OCI-M1 (cell line): Measurements from ENCODE around the gene SLC45A1.

Experiments used
- DNase-seq: peaks from one replicate; lab custom pipeline; 2025; lab: John Stamatoyannopoulos, UW

SLC45A1 gene

DNA sequence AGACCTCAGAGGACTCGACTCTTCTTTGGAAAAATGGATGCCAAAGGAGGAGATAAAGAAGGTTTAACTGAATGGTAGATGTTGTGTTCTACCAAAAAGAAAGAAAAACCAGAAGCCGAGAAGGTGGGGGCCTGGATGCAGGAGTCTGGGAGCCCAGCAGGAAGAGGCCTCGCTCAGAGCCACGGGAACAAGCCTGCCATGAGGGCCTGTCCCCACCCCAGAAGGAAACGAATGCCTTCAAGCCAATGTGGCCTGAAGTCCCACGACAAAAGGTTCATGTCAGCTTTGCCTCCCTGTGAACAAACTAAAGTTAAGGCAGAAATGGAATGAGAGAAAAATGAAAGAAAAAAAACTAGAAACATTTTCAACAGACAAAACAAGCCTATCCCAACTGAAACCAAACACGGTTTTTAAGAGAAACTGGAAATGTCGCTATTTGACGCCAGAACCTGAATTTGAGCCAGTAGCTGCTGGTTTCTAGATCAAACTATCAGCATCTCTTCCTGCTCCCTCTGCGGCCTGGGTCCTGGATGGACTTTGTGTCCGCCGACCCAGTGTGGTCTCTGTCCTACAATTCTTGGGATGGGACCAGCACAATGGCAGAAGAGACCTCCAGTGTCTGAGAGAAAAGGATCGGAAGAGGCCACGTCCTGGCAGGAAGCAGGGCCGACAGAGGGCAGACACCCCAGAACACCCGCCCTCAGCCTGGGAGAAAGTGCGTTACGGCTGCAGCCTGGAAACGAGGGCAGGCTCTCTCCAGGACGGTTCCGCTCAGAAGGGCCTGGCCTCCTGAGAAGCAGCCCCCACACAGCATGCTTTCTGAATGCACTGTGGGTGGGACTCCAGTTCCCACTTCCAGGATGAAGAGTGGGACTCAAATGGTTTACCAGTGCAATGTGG, 35.2 kb downstream of the SLC45A1 start:
- DNase-seq = no peak

- no peak for DNase-seq
These were observed 36.1 kb downstream of the SLC45A1 start for GRCh38 chr1:8354038-8354437.

- DNase-seq = no peak
These were observed 37.7 kb downstream of the SLC45A1 start for GRCh38 chr1:8355439-8356255.

GRCh38 chr1:8356256-8357209, 38.6 kb downstream of the SLC45A1 start:
- DNase-seq = no peak

DNA sequence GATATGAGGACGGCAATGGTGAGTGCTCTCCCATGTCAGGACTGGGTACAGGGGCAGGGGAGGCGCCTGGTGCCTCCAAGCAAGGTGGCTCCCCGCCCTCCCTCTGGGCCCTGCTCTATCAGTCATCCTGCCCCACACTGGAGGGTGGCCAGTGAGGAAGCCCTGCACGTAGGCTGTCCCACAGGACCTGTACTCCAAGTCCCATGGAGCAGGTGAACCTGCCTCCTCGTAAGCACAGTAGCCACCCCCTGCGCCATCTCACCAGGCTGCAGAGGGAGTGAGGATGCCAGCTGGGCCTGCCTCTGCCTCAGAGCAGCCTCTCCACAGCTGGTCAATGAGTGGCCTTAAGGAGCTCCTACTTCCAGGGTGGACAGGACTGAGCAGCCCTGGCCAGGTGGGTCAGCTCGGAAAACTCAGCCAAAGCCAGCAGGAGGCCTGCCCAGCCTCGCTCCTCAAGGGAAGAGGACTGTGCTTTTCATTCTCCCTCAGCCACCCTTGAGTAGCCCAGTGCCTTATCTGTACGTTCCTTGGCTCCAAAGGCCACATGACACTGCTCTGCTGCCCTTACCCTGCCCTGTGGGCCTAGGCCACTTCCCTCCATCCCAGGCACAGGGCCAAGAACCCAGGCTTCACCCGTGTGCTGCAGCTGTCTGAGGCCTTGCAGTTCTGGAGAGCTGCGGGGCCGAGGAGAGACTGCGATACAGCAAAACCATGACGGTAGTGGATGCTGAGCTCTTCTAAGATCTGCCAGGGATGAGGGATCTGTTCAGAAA, 39.6 kb downstream of the SLC45A1 start:
- DNase-seq = no peak

DNA sequence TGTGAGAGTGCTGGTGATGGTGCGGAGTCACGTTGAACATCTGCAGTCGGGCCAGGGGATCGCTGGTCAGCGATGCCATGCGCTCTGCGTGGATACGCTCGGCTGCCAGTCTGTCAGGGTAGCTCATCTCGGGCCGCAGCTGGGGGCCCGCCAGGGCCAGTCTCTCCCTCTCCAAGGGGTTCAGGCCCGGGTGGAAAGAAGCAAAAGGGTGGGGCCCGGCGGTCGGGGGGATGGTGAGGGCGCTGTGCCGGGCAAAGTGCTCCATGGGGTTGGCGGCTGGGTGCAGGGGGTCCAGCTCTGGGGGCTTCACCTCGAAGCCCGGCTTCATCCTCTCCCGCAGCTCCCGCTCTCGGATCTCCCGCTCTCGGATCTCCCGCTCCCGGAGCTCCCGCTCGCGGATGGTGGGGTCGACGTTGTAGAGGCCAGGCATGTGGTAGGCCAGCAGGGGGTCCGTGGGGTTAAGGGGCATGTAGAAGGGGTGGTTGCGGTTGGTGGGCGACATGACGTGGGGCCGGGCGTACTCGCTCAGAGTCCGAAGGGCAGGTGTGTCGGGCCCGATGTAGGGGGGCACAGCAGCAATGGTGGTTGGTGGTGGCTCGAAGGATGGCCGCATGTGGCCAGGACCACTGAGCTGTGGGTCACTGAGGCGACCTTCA, 40.5 kb downstream of the SLC45A1 start:
- no peak for DNase-seq

GRCh38 chr1:8358897-8359616, 41.1 kb downstream of the SLC45A1 start:
- no peak for DNase-seq

DNA sequence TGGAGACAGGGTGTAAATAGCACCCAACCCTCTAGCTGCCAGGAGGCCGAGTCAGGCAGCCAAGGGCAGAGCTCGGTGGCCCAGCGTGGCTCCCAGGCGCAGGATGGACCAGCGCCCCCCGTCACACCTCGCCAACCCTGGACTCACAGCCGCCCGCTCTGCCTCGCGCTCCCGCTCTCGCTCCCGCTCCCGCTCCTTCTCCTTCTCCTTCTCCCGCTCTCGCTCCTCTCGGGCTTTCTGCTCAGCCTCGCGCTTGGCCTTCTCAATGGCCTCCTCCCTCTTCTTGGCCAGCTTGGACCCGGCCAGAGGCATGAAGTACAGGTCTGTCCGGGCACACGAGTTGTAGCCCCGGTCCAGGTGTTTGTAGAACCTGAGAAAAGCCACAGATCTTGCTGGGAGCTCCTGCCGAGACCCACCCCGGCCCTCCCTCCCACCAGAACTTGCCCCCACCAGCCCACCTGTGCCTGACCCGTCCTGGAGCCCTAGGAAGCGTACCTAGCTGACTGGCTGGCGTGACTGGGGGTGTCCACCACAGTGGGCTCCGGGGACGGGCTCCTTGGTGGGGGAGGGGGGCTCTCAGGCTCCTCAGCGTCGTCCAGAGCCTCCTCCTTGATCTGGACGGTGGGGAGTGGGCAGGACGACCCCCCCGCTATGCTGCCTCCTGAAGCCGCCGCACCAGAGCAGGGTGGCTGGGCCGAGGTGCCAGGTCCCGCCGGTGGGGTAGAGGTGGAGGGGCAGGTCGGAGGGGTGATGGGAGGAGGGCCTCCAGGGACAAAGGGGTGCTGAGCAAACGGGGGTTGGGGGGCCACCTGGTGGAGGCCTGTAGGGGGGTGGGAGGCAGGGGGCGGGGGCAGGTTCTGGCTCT, 41.9 kb downstream of the SLC45A1 start:
- DNase-seq = no peak

DNA sequence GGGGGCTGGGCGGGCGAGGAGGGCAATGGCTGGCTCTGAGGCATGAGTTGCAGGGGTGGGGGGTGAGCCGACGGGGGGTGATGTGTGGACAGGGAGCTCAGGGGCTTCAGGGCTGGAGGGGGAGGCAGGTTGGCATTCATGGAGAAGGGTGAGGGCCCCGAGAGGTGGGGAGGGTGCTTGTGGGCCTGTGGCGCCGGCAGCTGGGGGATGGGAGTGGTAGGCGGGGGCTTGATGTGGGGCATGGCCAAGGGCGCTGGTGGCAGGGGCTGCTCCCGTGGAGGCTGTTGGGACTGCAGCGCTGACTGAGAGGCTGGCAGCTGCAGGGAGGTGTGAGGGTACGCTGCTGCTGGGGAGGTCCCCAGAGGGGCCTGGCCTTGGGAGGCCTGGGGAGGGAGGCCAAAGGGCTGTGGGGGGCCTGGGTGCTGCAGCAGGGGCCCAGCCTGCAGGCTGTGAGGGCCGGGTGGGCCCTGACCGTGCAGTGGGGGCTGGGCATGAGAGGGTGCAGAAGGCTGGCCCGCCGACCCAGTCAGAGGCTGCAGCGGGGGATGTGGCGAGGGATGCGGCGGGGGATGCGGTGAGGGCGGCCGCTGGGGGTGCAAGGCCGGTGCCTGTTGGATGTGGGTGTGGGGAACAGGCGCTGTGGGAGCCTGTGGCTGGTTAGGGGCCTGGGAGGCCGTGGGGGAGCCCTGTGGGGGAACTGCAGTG, 42.7 kb downstream of the SLC45A1 start:
- DNase-seq = no peak

DNA sequence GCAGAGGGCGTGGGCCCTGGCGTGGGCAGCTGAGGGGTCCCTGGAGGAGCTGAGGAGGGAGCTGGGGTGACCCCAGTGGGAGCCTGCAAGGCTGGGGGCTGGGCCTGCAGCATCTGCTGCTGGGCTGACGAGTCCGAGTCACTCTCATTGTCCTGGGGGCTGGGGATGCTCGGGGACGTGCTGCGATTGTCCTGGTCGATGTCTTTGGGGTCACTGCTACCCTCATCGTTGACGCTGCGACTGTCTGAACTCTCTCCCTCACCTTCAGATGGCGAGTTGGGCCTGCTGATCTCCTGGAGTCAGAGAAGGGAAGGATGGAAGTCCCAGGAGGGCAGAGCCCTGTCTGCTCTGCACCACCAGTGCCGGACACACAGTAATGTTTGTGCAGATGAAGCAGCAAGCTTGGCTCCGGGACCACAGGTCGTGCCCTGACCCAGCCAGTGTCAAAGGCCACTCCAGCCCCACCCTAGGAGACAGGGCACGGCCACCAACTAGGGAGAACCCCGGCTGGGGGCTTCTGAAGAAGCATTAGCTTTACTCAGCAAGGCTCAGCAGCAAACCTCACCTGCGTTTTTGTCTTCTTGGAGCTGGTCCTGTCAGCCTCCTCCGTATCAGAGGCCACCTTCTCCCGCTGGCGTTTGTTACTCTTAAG, 43.4 kb downstream of the SLC45A1 start:
- no peak for DNase-seq

- no peak for DNase-seq
These were observed 44.8 kb downstream of the SLC45A1 start for GRCh38 chr1:8362701-8363101.

DNA sequence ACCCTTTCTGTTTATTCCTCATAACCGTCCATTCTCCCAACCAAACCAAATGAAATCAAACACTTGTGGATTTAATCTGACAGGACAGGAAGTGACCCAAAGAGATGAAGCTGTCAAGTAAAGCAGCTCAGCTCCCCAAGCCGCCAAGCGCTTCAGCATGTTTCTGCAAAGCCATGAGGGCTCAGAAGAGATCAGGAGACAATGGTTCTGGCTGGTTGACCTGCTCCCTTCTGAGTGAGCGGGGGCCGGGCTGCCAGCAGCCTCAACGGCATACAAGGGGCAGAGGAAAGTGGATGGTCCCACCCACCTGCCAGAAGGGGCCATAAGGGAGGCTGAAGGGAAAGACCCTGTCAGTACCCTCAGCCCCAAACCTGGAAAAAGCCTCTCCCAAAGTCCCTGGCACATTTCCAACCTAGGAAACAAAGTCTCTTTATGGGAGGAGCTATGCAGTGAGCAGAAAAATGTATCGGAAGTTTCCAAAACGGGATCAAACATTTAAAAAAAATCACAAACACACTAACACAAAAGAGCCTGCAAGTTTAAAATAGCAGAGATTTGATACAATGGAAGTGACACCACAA, 45.4 kb downstream of the SLC45A1 start:
- DNase-seq = no peak

GRCh38 chr1:8363767-8364301, 45.9 kb downstream of the SLC45A1 start:
- DNase-seq = no peak

- no peak for DNase-seq
These were observed 46.9 kb downstream of the SLC45A1 start for GRCh38 chr1:8364528-8365442.

DNA sequence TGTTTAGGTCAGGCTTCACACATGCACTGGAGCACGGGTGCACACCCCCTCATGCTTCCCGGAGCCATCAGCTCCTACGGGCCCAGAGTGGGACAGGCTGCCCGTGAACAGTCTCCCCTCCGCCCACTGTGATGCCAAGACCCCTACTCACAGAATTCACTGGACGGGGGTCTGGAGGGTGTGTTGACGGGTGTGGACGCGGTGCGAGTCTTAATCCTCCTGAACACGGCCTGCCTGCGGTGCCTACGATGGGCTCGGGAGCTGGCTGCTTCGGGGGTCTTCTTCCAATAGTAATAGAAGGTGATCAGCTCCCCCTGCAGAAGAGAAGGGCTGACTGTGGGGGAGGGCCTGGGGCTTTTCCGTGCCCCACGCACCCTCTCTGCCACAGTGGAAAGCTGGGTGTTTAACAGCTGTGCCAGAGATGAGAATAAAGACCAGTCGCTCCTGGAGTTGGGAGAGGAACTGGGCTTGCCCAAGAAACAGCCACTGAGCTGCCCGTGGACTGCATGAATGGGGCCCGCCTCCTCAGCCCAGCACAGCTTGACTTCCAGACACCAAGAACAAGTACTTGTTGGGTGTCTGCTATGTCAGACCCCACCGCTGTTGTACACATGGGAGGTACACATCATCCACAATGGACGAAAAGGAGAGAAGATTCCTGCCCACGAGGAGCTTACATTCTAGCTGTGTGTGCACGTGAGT, 47.9 kb downstream of the SLC45A1 start:
- no peak for DNase-seq
